GM12878 (cell line): Measurements from ENCODE around the gene ZBTB38. TPM values are rescaled to one million over a fixed set of nuclear protein-coding genes. Genes with fewer than 3 reads are reported as not detected.

Source experiments
- ATAC-seq: fragments of 200-7000 bp; cut with Tn5 transposase; 3 replicates; pipeline ENCODE4 v1.9.1; 2020; ENCODE audit warnings: mild to moderate bottlenecking, moderate library complexity
- BruUV-seq: library from RNA; stranded (reverse); fragments of 400-500 nt; replicated peaks from 2 replicates; lab custom pipeline; 2021; lab: Mats Ljungman, UMichigan
- CTCF ChIA-PET: fragments of 300-600 bp; sonication (Branson Sonifier 250); formaldehyde crosslinking; extraction: SDS; loops from one replicate; lab custom pipeline; 2021; ENCODE audit warnings: inconsistent platforms; lab: Yijun Ruan, JAX
- POLR2A ChIA-PET: fragments of 350-600 bp; formaldehyde crosslinking; extraction: SDS; loops from one replicate; lab custom pipeline; 2021; ENCODE audit warnings: inconsistent platforms; lab: Charles Lee
- RAD21 ChIA-PET: fragments of 300-600 bp; sonication (Branson Sonifier 250); formaldehyde crosslinking; loops from one replicate; lab custom pipeline; 2023; ENCODE audit warnings: antibody characterized with exemption; ENCODE audit not compliant: unreplicated experiment; lab: Charles Lee
- SMC1A ChIA-PET: fragments of 300-600 bp; sonication (Branson Sonifier 250); formaldehyde crosslinking; loops from one replicate; lab custom pipeline; 2023; ENCODE audit not compliant: unreplicated experiment, uncharacterized antibody; lab: Charles Lee
- DNase-seq: peaks from one replicate; pipeline ENCODE4 v3.0.0-alpha.2; 2011; ENCODE audit warnings: low read depth, low spot score
- FAIRE-seq: peaks from 3 replicates; lab custom pipeline; 2011; peaks lifted over from hg19 to GRCh38; lab: Jason Lieb, UNC
- H2AFZ ChIP-seq: 2 replicates; pipeline ENCODE4 v1.6.0; 2011; ENCODE audit warnings: low read depth, low read length, control low read depth; ENCODE audit not compliant: control insufficient read depth
- H3K27ac ChIP-seq: 2 replicates; pipeline ENCODE4 v1.5.1; 2011; ENCODE audit warnings: control low read depth; ENCODE audit not compliant: control insufficient read depth, insufficient read depth
- H3K27me3 ChIP-seq, 2 experiments: replicated peaks in 1 of 2; 2 replicates each; pipeline versions ENCODE4 v1.6.0 to v1.6.1; 2011; ENCODE audit warnings: low read length in 1 of 2; ENCODE audit not compliant: control insufficient read depth in 2 of 2, insufficient read depth in 2 of 2
- H3K36me3 ChIP-seq, 2 experiments: 2 replicates each; pipeline ENCODE4 v1.5.1; 2011; ENCODE audit warnings: low read length in 1 of 2; ENCODE audit not compliant: control insufficient read depth in 2 of 2, insufficient read depth in 2 of 2
- H3K4me1 ChIP-seq: 2 replicates; pipeline ENCODE4 v1.6.1; 2011; ENCODE audit warnings: mild to moderate bottlenecking, low read length, moderate library complexity, mixed read lengths; ENCODE audit not compliant: control insufficient read depth, insufficient read depth
- H3K4me2 ChIP-seq: 2 replicates; pipeline ENCODE4 v1.6.0; 2011; ENCODE audit warnings: control low read depth; ENCODE audit not compliant: control insufficient read depth, insufficient read depth
- H3K4me3 ChIP-seq: fragments of 200-600 bp; sonication (generic); 2 replicates; pipeline ENCODE4 v1.5.1; 2016
- H3K79me2 ChIP-seq: 2 replicates; pipeline ENCODE4 v1.6.0; 2011; ENCODE audit warnings: low read length; ENCODE audit not compliant: control insufficient read depth, insufficient read depth
- H3K9ac ChIP-seq: 2 replicates; pipeline ENCODE4 v1.8.0; 2011; ENCODE audit warnings: low read length, control low read depth, mixed read lengths; ENCODE audit not compliant: control insufficient read depth, insufficient read depth
- H3K9me3 ChIP-seq: replicated peaks from 3 replicates; pipeline ENCODE4 v1.5.1; 2011; ENCODE audit warnings: mild to moderate bottlenecking, low read length; ENCODE audit not compliant: control insufficient read depth, insufficient read depth
- H4K20me1 ChIP-seq: 2 replicates; pipeline ENCODE4 v1.6.0; 2011; ENCODE audit not compliant: control insufficient read depth, insufficient read depth
- BACH1 ChIP-seq: fragments of 450-650 bp; IDR thresholded peaks from 2 replicates; pipeline ENCODE4 v1.6.1; 2017; ENCODE audit warnings: mild to moderate bottlenecking, borderline replicate concordance
- BHLHE40 ChIP-seq, 2 experiments: fragments of 450-650 bp in 1 of 2; IDR thresholded peaks; 2 replicates each; pipeline ENCODE4 v1.6.1; 2011 to 2017; ENCODE audit warnings: low read depth in 2 of 2, borderline replicate concordance in 1 of 2, improper control_type of control experiment in 1 of 2, low read length in 1 of 2, mild to moderate bottlenecking in 1 of 2
- GATAD2B ChIP-seq: fragments of 450-650 bp; conservative IDR thresholded peaks from 2 replicates; pipeline ENCODE4 v1.6.1; 2017; ENCODE audit warnings: low read depth, mild to moderate bottlenecking, moderate library complexity
- IKZF2 ChIP-seq, 2 experiments: fragments of 450-650 bp; IDR thresholded peaks; 2 replicates each; pipeline ENCODE4 v1.6.1; 2017; ENCODE audit warnings: mild to moderate bottlenecking in 2 of 2, moderate library complexity in 2 of 2
- MEF2B ChIP-seq: fragments of 450-650 bp; IDR thresholded peaks from 2 replicates; pipeline ENCODE4 v1.6.1; 2018; ENCODE audit warnings: mild to moderate bottlenecking, moderate library complexity; ENCODE audit not compliant: partially characterized antibody, poor library complexity, severe bottlenecking
- PML ChIP-seq: IDR thresholded peaks from 2 replicates; pipeline ENCODE4 v1.6.1; 2012; ENCODE audit warnings: low read length, inconsistent platforms
- SRF ChIP-seq, 2 experiments: IDR thresholded peaks; 2 replicates each; pipeline ENCODE4 v1.6.1; 2011; ENCODE audit warnings: low read depth in 2 of 2, low read length in 2 of 2, mild to moderate bottlenecking in 1 of 2, moderate library complexity in 1 of 2
- WGBS: methylation state at CpG from one replicate; pipeline ENCODE4 v1.1.6; 2016; ENCODE audit warnings: low lambda C conversion rate; ENCODE audit not compliant: insufficient replicate concordance, insufficient coverage; ENCODE audit errors: missing lambda C conversion rate; 5-methylcytosine and 5-hydroxymethylcytosine counted together
- in situ Hi-C: fragments of 300-500 bp; cut with MboI; formaldehyde crosslinking; loops from 9 replicates; pipeline ENCODE4 v1.14.3; 2018; ENCODE audit warnings: mixed read lengths
- intact Hi-C: fragments of 100-400 bp; cut with micrococcal nuclease; formaldehyde crosslinking; loops from one replicate; pipeline ENCODE4 v1.14.2; 2022; ENCODE audit not compliant: unreplicated experiment
- polyA plus RNA-seq, 11 experiments: library from polyadenylated mRNA; depleted of rRNA in 4 of 11; unstranded in 6 of 11; stranded (reverse) in 5 of 11; fragments of >200 nt; fragmentation: Nextera tagmentation in 4 of 11; fragmentation: Illumina TruSeq in 1 of 11; extraction: Ambion mirVana in 4 of 11; extraction: Trizol in 1 of 11; gene quantifications; 1 replicate in 1 of 11; 2 replicates in 10 of 11; pipeline versions ENCODE4 v1.2.1 to v1.2.3, GENCODE V29; 2011 to 2016; ENCODE audit warnings: inconsistent platforms in 2 of 11, missing spikeins in 2 of 11, low read depth in 1 of 11
- total RNA-seq, 4 experiments: library from RNA; depleted of rRNA in 3 of 4; stranded (reverse); fragments of >200 nt in 3 of 4; fragmentation: Illumina TruSeq in 1 of 4; extraction: Trizol in 1 of 4; gene quantifications; 2 replicates each; pipeline versions ENCODE4 v1.2.1 to v1.2.3, GENCODE V29; 2013 to 2021
- TF ChIP-seq, protein P1 (sequence below): fragments of 450-650 bp; IDR thresholded peaks from 2 replicates; pipeline ENCODE4 v1.6.1; 2016; ENCODE audit warnings: mild to moderate bottlenecking
- TF ChIP-seq, protein P2 (sequence below): fragments of 450-650 bp; IDR thresholded peaks from 2 replicates; pipeline ENCODE4 v1.6.1; 2017; ENCODE audit warnings: antibody characterized with exemption, mild to moderate bottlenecking, moderate library complexity
- TF ChIP-seq, protein P3 (sequence below): fragments of 450-650 bp; IDR thresholded peaks from 2 replicates; pipeline ENCODE4 v1.6.1; 2017; ENCODE audit warnings: mild to moderate bottlenecking, moderate library complexity

ZBTB38 gene
- total and polyA plus RNA-seq, 10 of the 15 experiments (the other 5 are each of a cell fraction or from before 2014, with no cell fraction given), result 34.2 to 115 (median 88.6) TPM

DNA sequence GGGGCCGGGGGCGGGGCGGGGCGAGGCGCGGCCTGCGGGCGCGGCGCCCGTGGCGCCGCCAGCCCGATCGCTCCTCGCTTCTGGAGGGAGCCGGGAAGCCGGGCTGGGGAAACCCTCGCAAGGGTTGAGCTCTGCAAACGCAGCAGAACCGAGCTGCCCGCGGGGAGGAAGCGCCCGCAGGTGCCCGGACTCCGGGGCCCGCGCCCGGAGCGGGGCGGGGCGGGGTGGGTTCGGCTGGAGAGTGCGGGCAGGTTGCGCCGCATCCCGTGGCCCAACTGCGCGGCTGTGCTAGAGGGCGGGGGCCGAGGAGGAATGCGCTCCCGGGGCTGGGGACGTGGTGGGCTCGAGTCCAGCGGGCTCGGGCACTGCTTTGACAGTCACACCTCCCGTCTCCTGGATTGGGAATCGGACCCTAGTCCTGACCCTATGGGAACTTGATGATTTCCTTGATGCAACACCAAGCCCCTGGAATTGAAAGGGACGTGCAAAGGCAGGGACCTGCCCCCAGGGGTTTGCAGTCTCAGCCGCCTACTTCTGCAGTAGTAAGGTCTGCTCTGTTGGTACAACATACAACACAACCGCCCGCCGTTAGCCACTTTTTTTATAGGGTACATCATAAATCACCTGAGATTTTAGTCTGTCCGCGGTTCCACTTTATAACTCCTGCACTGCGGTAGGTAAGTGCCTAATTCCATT is 34.3 kb downstream of the ZBTB38 start:
- Histone ChIP-seq H3K4me1 (peaks cover 29% of the 10 kb centered on the region), H3K27me3 (no peaks in the 10 kb centered on the region), H3K79me2 (peaks cover 89% of the 10 kb centered on the region), H3K9ac (peak overlapping the region; percentile 87), H4K20me1 (no peaks in the 10 kb centered on the region), H3K36me3 (peaks cover 1 to 36% of the 10 kb centered on the region in 2 experiments; a peak in 3 of 4 replicates), H3K4me2 (peak overlapping the region; percentile 73), H3K27ac (peak overlapping the region; percentile 92), H2AFZ (peak overlapping the region; percentile 44), H3K4me3 (peak overlapping the region; percentile 72), H3K9me3 (peaks cover 4% of the 10 kb centered on the region; the same call in 2 of the 3 replicates)
- 1% methylated on average over 33 of the region's 58 CpGs for WGBS
- no peak for DNase-seq
- ChIA-PET RAD21 (interaction anchor here (1.1 to 14.3 kb wide), 8 partner anchors 10 to 91 kb away, joined by 4 to 387 read pairs (median 16); no protein-coding TSS in a partner anchor), CTCF (interaction anchor here (1.0 to 11.4 kb wide), 9 partner anchors 12 to 91 kb away, joined by 3 to 107 read pairs (median 8); no protein-coding TSS in a partner anchor), POLR2A (interaction anchor here (0.6 to 14.2 kb wide), 9 partner anchors 10 to 114 kb away, joined by 3 to 453 read pairs (median 5); no protein-coding TSS in a partner anchor), SMC1A (interaction anchor here (1.2 to 18.5 kb wide), 9 partner anchors 9 to 98 kb away, joined by 3 to 573 read pairs (median 13); partner anchors contain the start of gene ZBTB38)
- no TSS peak for BruUV-seq
- ATAC-seq, result peak; percentile 61
- in situ Hi-C loops, result no loop called here
- intact Hi-C loops, result loop anchor here (2.0 to 5.0 kb wide), 2 partner anchors 40 to 66 kb away; no protein-coding TSS in a partner anchor
- FAIRE-seq, result no peak
- TF ChIP-seq MEF2B, result peak; percentile 64
- TF ChIP-seq, protein P1, sequence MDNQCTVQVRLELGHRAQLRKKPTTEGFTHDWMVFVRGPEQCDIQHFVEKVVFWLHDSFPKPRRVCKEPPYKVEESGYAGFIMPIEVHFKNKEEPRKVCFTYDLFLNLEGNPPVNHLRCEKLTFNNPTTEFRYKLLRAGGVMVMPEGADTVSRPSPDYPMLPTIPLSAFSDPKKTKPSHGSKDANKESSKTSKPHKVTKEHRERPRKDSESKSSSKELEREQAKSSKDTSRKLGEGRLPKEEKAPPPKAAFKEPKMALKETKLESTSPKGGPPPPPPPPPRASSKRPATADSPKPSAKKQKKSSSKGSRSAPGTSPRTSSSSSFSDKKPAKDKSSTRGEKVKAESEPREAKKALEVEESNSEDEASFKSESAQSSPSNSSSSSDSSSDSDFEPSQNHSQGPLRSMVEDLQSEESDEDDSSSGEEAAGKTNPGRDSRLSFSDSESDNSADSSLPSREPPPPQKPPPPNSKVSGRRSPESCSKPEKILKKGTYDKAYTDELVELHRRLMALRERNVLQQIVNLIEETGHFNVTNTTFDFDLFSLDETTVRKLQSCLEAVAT, result peak; percentile 55; the same call in 1 of the 2 replicates
- 0 out of 2 replicates have a peak, but pooled peaks have one; percentile 57 for TF ChIP-seq GATAD2B
- TF ChIP-seq IKZF2 (IDR thresholded peaks at IDR 0.05), result 0 out of 4 replicates have a peak, but pooled peaks of 1 of the 2 experiments have one; percentile 31
- TF ChIP-seq SRF (IDR thresholded peaks at IDR 0.05; ENCODE audit: low read depth in 2 of 2, low read length in 2 of 2), result no peak
- TF ChIP-seq PML, result 0 out of 2 replicates have a peak, but pooled peaks have one; percentile 32
- TF ChIP-seq, protein P2, sequence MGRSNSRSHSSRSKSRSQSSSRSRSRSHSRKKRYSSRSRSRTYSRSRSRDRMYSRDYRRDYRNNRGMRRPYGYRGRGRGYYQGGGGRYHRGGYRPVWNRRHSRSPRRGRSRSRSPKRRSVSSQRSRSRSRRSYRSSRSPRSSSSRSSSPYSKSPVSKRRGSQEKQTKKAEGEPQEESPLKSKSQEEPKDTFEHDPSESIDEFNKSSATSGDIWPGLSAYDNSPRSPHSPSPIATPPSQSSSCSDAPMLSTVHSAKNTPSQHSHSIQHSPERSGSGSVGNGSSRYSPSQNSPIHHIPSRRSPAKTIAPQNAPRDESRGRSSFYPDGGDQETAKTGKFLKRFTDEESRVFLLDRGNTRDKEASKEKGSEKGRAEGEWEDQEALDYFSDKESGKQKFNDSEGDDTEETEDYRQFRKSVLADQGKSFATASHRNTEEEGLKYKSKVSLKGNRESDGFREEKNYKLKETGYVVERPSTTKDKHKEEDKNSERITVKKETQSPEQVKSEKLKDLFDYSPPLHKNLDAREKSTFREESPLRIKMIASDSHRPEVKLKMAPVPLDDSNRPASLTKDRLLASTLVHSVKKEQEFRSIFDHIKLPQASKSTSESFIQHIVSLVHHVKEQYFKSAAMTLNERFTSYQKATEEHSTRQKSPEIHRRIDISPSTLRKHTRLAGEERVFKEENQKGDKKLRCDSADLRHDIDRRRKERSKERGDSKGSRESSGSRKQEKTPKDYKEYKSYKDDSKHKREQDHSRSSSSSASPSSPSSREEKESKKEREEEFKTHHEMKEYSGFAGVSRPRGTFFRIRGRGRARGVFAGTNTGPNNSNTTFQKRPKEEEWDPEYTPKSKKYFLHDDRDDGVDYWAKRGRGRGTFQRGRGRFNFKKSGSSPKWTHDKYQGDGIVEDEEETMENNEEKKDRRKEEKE, result 0 out of 2 replicates have a peak, but pooled peaks have one; percentile 4
- TF ChIP-seq BACH1, result 0 out of 2 replicates have a peak, but pooled peaks have one; percentile 6
- TF ChIP-seq, protein P3, sequence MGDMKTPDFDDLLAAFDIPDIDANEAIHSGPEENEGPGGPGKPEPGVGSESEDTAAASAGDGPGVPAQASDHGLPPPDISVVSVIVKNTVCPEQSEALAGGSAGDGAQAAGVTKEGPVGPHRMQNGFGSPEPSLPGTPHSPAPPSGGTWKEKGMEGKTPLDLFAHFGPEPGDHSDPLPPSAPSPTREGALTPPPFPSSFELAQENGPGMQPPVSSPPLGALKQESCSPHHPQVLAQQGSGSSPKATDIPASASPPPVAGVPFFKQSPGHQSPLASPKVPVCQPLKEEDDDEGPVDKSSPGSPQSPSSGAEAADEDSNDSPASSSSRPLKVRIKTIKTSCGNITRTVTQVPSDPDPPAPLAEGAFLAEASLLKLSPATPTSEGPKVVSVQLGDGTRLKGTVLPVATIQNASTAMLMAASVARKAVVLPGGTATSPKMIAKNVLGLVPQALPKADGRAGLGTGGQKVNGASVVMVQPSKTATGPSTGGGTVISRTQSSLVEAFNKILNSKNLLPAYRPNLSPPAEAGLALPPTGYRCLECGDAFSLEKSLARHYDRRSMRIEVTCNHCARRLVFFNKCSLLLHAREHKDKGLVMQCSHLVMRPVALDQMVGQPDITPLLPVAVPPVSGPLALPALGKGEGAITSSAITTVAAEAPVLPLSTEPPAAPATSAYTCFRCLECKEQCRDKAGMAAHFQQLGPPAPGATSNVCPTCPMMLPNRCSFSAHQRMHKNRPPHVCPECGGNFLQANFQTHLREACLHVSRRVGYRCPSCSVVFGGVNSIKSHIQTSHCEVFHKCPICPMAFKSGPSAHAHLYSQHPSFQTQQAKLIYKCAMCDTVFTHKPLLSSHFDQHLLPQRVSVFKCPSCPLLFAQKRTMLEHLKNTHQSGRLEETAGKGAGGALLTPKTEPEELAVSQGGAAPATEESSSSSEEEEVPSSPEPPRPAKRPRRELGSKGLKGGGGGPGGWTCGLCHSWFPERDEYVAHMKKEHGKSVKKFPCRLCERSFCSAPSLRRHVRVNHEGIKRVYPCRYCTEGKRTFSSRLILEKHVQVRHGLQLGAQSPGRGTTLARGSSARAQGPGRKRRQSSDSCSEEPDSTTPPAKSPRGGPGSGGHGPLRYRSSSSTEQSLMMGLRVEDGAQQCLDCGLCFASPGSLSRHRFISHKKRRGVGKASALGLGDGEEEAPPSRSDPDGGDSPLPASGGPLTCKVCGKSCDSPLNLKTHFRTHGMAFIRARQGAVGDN, result peak; percentile 2; the same call in 1 of the 2 replicates
- 0 out of 4 replicates have a peak, but pooled peaks have one; percentile 2 to 3 for TF ChIP-seq BHLHE40 (IDR thresholded peaks at IDR 0.05; ENCODE audit: borderline replicate concordance in 1 of 2, low read depth in 2 of 2, low read length in 1 of 2)
